ENCODE data around the gene VCAN. TPM values are rescaled to one million over a fixed set of nuclear protein-coding genes. Genes with fewer than 3 reads are reported as not detected.

The VCAN gene
- total and polyA plus RNA-seq, 2 experiments from 2014 or later, result 133 to 404 TPM

DNA sequence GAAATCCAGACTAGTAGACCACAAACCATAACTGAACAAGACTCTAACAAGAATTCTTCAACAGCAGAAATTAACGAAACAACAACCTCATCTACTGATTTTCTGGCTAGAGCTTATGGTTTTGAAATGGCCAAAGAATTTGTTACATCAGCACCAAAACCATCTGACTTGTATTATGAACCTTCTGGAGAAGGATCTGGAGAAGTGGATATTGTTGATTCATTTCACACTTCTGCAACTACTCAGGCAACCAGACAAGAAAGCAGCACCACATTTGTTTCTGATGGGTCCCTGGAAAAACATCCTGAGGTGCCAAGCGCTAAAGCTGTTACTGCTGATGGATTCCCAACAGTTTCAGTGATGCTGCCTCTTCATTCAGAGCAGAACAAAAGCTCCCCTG lies 68.6 kb downstream of the VCAN start:
- Mint-ChIP-seq H3K27me3 (ENCODE audit: insufficient read depth, low read depth, poor library complexity) (no peaks in the 10 kb centered on the region), H3K36me3 (ENCODE audit: low read depth) (peaks cover 59% of the 10 kb centered on the region), H3K4me3 (no peak overlapping the region), H3K27ac (no peak overlapping the region), H3K9me3 (no peaks in the 10 kb centered on the region; the same call in 2 of the 3 replicates), H3K4me1 (no peaks in the 10 kb centered on the region)
- no peak for ATAC-seq
- Histone ChIP-seq H3K9me2 (ENCODE audit: insufficient read depth) (peaks cover 7% of the 10 kb centered on the region), H2AFZ (no peak overlapping the region), H4K20me1 (replicated peaks; ENCODE audit: insufficient read depth) (no peaks in the 10 kb centered on the region), H3K27ac (ENCODE audit: low read depth) (no peak overlapping the region), H3K4me3 (no peak overlapping the region), H3K79me2 (replicated peaks; ENCODE audit: insufficient read depth) (peaks cover 13% of the 10 kb centered on the region), H3F3A (replicated peaks; ENCODE audit: low read depth) (no peaks in the 10 kb centered on the region), H3K4me2 (no peak overlapping the region), H3K27me3 (ENCODE audit: insufficient read depth) (no peaks in the 10 kb centered on the region), H3K4me1 (ENCODE audit: insufficient read depth) (no peaks in the 10 kb centered on the region), H3K36me3 (ENCODE audit: insufficient read depth) (peaks cover 31% of the 10 kb centered on the region)
- DNase-seq (ENCODE audit: low spot score), result no peak
- TF ChIP-seq EZH2phosphoT487 (IDR thresholded peaks at IDR 0.05; ENCODE audit: unreplicated experiment) (no peak), JUNB (IDR thresholded peaks at IDR 0.05; ENCODE audit: unreplicated experiment) (no peak), CREB1 (CRISPR knock-in tag; IDR thresholded peaks at IDR 0.05; ENCODE audit: low read depth) (no peak)
- TF ChIP-seq, protein P1, sequence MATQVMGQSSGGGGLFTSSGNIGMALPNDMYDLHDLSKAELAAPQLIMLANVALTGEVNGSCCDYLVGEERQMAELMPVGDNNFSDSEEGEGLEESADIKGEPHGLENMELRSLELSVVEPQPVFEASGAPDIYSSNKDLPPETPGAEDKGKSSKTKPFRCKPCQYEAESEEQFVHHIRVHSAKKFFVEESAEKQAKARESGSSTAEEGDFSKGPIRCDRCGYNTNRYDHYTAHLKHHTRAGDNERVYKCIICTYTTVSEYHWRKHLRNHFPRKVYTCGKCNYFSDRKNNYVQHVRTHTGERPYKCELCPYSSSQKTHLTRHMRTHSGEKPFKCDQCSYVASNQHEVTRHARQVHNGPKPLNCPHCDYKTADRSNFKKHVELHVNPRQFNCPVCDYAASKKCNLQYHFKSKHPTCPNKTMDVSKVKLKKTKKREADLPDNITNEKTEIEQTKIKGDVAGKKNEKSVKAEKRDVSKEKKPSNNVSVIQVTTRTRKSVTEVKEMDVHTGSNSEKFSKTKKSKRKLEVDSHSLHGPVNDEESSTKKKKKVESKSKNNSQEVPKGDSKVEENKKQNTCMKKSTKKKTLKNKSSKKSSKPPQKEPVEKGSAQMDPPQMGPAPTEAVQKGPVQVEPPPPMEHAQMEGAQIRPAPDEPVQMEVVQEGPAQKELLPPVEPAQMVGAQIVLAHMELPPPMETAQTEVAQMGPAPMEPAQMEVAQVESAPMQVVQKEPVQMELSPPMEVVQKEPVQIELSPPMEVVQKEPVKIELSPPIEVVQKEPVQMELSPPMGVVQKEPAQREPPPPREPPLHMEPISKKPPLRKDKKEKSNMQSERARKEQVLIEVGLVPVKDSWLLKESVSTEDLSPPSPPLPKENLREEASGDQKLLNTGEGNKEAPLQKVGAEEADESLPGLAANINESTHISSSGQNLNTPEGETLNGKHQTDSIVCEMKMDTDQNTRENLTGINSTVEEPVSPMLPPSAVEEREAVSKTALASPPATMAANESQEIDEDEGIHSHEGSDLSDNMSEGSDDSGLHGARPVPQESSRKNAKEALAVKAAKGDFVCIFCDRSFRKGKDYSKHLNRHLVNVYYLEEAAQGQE (IDR thresholded peaks at IDR 0.05; ENCODE audit: unreplicated experiment), result no peak
- TF ChIP-seq, protein P2, sequence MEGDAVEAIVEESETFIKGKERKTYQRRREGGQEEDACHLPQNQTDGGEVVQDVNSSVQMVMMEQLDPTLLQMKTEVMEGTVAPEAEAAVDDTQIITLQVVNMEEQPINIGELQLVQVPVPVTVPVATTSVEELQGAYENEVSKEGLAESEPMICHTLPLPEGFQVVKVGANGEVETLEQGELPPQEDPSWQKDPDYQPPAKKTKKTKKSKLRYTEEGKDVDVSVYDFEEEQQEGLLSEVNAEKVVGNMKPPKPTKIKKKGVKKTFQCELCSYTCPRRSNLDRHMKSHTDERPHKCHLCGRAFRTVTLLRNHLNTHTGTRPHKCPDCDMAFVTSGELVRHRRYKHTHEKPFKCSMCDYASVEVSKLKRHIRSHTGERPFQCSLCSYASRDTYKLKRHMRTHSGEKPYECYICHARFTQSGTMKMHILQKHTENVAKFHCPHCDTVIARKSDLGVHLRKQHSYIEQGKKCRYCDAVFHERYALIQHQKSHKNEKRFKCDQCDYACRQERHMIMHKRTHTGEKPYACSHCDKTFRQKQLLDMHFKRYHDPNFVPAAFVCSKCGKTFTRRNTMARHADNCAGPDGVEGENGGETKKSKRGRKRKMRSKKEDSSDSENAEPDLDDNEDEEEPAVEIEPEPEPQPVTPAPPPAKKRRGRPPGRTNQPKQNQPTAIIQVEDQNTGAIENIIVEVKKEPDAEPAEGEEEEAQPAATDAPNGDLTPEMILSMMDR (conservative IDR thresholded peaks at IDR 0.05; ENCODE audit: low read depth in 2 of 2), result no peak
- TF ChIP-seq, protein P3, sequence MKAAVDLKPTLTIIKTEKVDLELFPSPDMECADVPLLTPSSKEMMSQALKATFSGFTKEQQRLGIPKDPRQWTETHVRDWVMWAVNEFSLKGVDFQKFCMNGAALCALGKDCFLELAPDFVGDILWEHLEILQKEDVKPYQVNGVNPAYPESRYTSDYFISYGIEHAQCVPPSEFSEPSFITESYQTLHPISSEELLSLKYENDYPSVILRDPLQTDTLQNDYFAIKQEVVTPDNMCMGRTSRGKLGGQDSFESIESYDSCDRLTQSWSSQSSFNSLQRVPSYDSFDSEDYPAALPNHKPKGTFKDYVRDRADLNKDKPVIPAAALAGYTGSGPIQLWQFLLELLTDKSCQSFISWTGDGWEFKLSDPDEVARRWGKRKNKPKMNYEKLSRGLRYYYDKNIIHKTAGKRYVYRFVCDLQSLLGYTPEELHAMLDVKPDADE (IDR thresholded peaks at IDR 0.05), result no peak

DNA sequence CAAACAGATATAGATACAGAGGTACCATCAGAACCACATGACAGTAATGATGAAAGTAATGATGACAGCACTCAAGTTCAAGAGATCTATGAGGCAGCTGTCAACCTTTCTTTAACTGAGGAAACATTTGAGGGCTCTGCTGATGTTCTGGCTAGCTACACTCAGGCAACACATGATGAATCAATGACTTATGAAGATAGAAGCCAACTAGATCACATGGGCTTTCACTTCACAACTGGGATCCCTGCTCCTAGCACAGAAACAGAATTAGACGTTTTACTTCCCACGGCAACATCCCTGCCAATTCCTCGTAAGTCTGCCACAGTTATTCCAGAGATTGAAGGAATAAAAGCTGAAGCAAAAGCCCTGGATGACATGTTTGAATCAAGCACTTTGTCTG lies 69.2 kb downstream of the VCAN start:
- Mint-ChIP-seq H3K27ac (no peak overlapping the region), H3K27me3 (ENCODE audit: insufficient read depth, low read depth, poor library complexity) (no peaks in the 10 kb centered on the region), H3K4me1 (no peaks in the 10 kb centered on the region), H3K4me3 (no peak overlapping the region), H3K9me3 (no peaks in the 10 kb centered on the region; the same call in 2 of the 3 replicates), H3K36me3 (ENCODE audit: low read depth) (peaks cover 64% of the 10 kb centered on the region)
- ATAC-seq (no peak), DNase-seq (ENCODE audit: low spot score) (no peak)
- Histone ChIP-seq H3K79me2 (replicated peaks; ENCODE audit: insufficient read depth) (peaks cover 13% of the 10 kb centered on the region), H3K27me3 (ENCODE audit: insufficient read depth) (no peaks in the 10 kb centered on the region), H3K4me1 (ENCODE audit: insufficient read depth) (no peaks in the 10 kb centered on the region), H3K27ac (ENCODE audit: low read depth) (no peak overlapping the region), H3K4me3 (no peak overlapping the region), H3K36me3 (ENCODE audit: insufficient read depth) (peaks cover 36% of the 10 kb centered on the region), H3K4me2 (no peak overlapping the region), H3F3A (replicated peaks; ENCODE audit: low read depth) (no peaks in the 10 kb centered on the region), H4K20me1 (replicated peaks; ENCODE audit: insufficient read depth) (no peaks in the 10 kb centered on the region), H3K9me2 (ENCODE audit: insufficient read depth) (peaks cover 7% of the 10 kb centered on the region), H2AFZ (no peak overlapping the region)
- TF ChIP-seq CREB1 (CRISPR knock-in tag; IDR thresholded peaks at IDR 0.05; ENCODE audit: low read depth) (no peak), STAT1 (IDR thresholded peaks at IDR 0.05; ENCODE audit: unreplicated experiment) (no peak), ZNF331 (CRISPR knock-in tag; IDR thresholded peaks at IDR 0.05; ENCODE audit: low read depth) (no peak), EZH2phosphoT487 (IDR thresholded peaks at IDR 0.05; ENCODE audit: unreplicated experiment) (no peak)
- TF ChIP-seq, protein P3 (IDR thresholded peaks at IDR 0.05), result no peak

Measured in GM23338 (cell line).